Neural progenitor cell (in vitro differentiated cells): ENCODE measurements around the gene MYBPC1.

Source experiments
- CTCF ChIP-seq: fragments of 200-600 bp; sonication (generic); IDR thresholded peaks from 2 replicates; pipeline ENCODE4 v1.5.1; 2017; ENCODE audit warnings: antibody characterized with exemption, mild to moderate bottlenecking
- EZH2 ChIP-seq: fragments of 200-600 bp; sonication (generic); IDR thresholded peaks from 2 replicates; pipeline ENCODE4 v1.6.1; 2017; ENCODE audit warnings: antibody characterized with exemption, mild to moderate bottlenecking, moderate library complexity

- TF ChIP-seq CTCF (no peak), EZH2 (no peak)
Observed at GRCh38 chr12:101694297-101694848, 99.6 kb downstream of the MYBPC1 start.
